Right atrium auricular region (tissue), 2 donors: Measurements from ENCODE around the gene IL1F10. TPM values are rescaled to one million over a fixed set of nuclear protein-coding genes. Genes with fewer than 3 reads are reported as not detected.

ENCODE experiments used
- DNase-seq: peaks from one replicate; pipeline ENCODE4 v3.0.0-alpha.2; 2019; ENCODE audit warnings: low spot score
- H3K27ac ChIP-seq, 2 donors: fragments of 200-600 bp; sonication (generic); 1 replicate in 1 of 2; 2 replicates in 1 of 2; pipeline ENCODE4 v1.5.1; 2016 to 2019
- H3K27me3 ChIP-seq, 2 donors: fragments of 200-600 bp; sonication (generic); one replicate each; pipeline versions ENCODE4 v1.5.1 to v1.6.0; 2017 to 2019
- H3K36me3 ChIP-seq: fragments of 200-600 bp; sonication (generic); one replicate; pipeline ENCODE4 v1.5.1; 2016
- H3K4me1 ChIP-seq, 2 donors: fragments of 200-600 bp; sonication (generic); one replicate each; pipeline versions ENCODE4 v1.5.1 to v1.6.0; 2017 to 2019
- H3K4me3 ChIP-seq, 2 donors: fragments of 200-600 bp; sonication (generic); 1 replicate in 1 of 2; 2 replicates in 1 of 2; pipeline ENCODE4 v1.5.1; 2017 to 2019; ENCODE audit warnings: mild to moderate bottlenecking in 1 of 2, moderate library complexity in 1 of 2
- H3K9me3 ChIP-seq, 2 donors: fragments of 200-600 bp; sonication (generic); one replicate each; pipeline ENCODE4 v1.5.1; 2019
- CTCF ChIP-seq, 2 donors: fragments of 200-600 bp; sonication (generic); IDR thresholded peaks; one replicate each; pipeline ENCODE4 v1.5.1; 2019; ENCODE audit warnings: antibody characterized with exemption in 2 of 2
- total RNA-seq, 2 donors: library from RNA; depleted of rRNA; stranded (reverse); fragments of >200 nt; gene quantifications; one replicate each; pipeline ENCODE4 v1.1.0, GENCODE V29; 2016

Gene IL1F10
- total RNA-seq, 2 donors from 2014 or later: not detected

- H3K27me3 ChIP-seq: no peaks in the 10 kb centered on the region
- peak in 1 of 2 donors; percentile 43 for TF ChIP-seq CTCF (IDR thresholded peaks at IDR 0.05)
- H3K4me3 ChIP-seq: no peak overlapping the region
- H3K27ac ChIP-seq: no peak overlapping the region
- no peaks in the 10 kb centered on the region for H3K36me3 ChIP-seq
- H3K9me3 ChIP-seq: no peaks in the 10 kb centered on the region
- no peaks in the 10 kb centered on the region for H3K4me1 ChIP-seq
- DNase-seq: no peak
Observed at GRCh38 chr2:113084249-113085000, 16.7 kb downstream of the IL1F10 start.

GRCh38 chr2:113085542-113085941, 17.8 kb downstream of the IL1F10 start:
- H3K36me3 ChIP-seq: no peaks in the 10 kb centered on the region
- H3K4me1 ChIP-seq: no peaks in the 10 kb centered on the region
- H3K27ac ChIP-seq: no peak overlapping the region
- H3K9me3 ChIP-seq: no peaks in the 10 kb centered on the region
- no peak overlapping the region for H3K4me3 ChIP-seq
- no peak for DNase-seq
- H3K27me3 ChIP-seq: no peaks in the 10 kb centered on the region
- no peak for TF ChIP-seq CTCF (IDR thresholded peaks at IDR 0.05)

GRCh38 chr2:113088213-113088992, 20.6 kb downstream of the IL1F10 start:
- H3K9me3 ChIP-seq: no peaks in the 10 kb centered on the region
- H3K27ac ChIP-seq: no peak overlapping the region
- TF ChIP-seq CTCF (IDR thresholded peaks at IDR 0.05): no peak
- no peak for DNase-seq
- H3K36me3 ChIP-seq: no peaks in the 10 kb centered on the region
- H3K4me3 ChIP-seq: no peak overlapping the region
- H3K27me3 ChIP-seq: no peaks in the 10 kb centered on the region
- no peaks in the 10 kb centered on the region for H3K4me1 ChIP-seq

- no peak for TF ChIP-seq CTCF (IDR thresholded peaks at IDR 0.05)
- Histone ChIP-seq H3K36me3 (no peaks in the 10 kb centered on the region), H3K27me3 (no peaks in the 10 kb centered on the region), H3K4me1 (no peaks in the 10 kb centered on the region), H3K9me3 (no peaks in the 10 kb centered on the region), H3K27ac (no peak overlapping the region), H3K4me3 (no peak overlapping the region)
- DNase-seq: no peak
Observed at GRCh38 chr2:113089916-113090315, 22.1 kb downstream of the IL1F10 start.

- Histone ChIP-seq H3K36me3 (no peaks in the 10 kb centered on the region), H3K4me3 (no peak overlapping the region), H3K9me3 (no peaks in the 10 kb centered on the region), H3K4me1 (no peaks in the 10 kb centered on the region), H3K27me3 (no peaks in the 10 kb centered on the region), H3K27ac (no peak overlapping the region)
- DNase-seq: no peak
- TF ChIP-seq CTCF (IDR thresholded peaks at IDR 0.05): no peak
Observed at GRCh38 chr2:113091231-113091896, 23.6 kb downstream of the IL1F10 start.
